CD4-positive, alpha-beta T cell (primary cell): ENCODE measurements around the gene CCT2. TPM values are rescaled to one million over a fixed set of nuclear protein-coding genes. Genes with fewer than 3 reads are reported as not detected.

Source experiments
- ATAC-seq: fragments of 200-7000 bp; cut with Tn5 transposase; one replicate; pipeline ENCODE4 v1.10.0; 2022; ENCODE audit warnings: mild to moderate bottlenecking; ENCODE audit not compliant: poor library complexity
- CTCF ChIA-PET: fragments of 350-600 bp; sonication (Branson Sonifier 250); formaldehyde crosslinking; loops from one replicate; lab custom pipeline; 2021; ENCODE audit warnings: antibody characterized with exemption, inconsistent platforms; lab: Charles Lee
- POLR2A ChIA-PET: fragments of 350-600 bp; sonication (Branson Sonifier 250); formaldehyde crosslinking; loops from one replicate; lab custom pipeline; 2021; ENCODE audit warnings: antibody characterized with exemption, inconsistent platforms; lab: Charles Lee
- DNase-seq, 14 experiments: peaks; one replicate each; pipeline ENCODE4 v3.0.0-alpha.2; 2013 to 2020; ENCODE audit warnings: mixed read lengths in 2 of 14
- H3K27ac ChIP-seq, 2 donors: one replicate each; pipeline versions ENCODE4 v1.5.1 to v1.7.0; 2013; ENCODE audit warnings: low read length in 2 of 2, low read depth in 1 of 2, mild to moderate bottlenecking in 1 of 2
- H3K27me3 ChIP-seq, 2 experiments: 1 replicate in 1 of 2; 2 replicates in 1 of 2; pipeline versions ENCODE4 v1.6.1 to v1.7.0; 2013; ENCODE audit warnings: low read length in 2 of 2, control low read depth in 1 of 2, mild to moderate bottlenecking in 1 of 2, moderate library complexity in 1 of 2; ENCODE audit not compliant: insufficient read depth in 2 of 2, control insufficient read depth in 1 of 2
- H3K36me3 ChIP-seq: one replicate; pipeline ENCODE4 v1.6.1; 2013; ENCODE audit warnings: low read length, control low read depth; ENCODE audit not compliant: insufficient read depth
- H3K4me1 ChIP-seq: one replicate; pipeline ENCODE4 v1.6.1; 2013; ENCODE audit warnings: low read length, control low read depth; ENCODE audit not compliant: insufficient read depth
- H3K4me3 ChIP-seq: one replicate; pipeline ENCODE4 v1.5.1; 2013; ENCODE audit warnings: mild to moderate bottlenecking, low read length, moderate library complexity
- H3K9me3 ChIP-seq, 2 experiments: 1 replicate in 1 of 2; 2 replicates in 1 of 2; pipeline versions ENCODE4 v1.6.1 to v1.7.0; 2013; ENCODE audit warnings: low read length in 2 of 2, mild to moderate bottlenecking in 2 of 2, control low read depth in 1 of 2, moderate library complexity in 1 of 2; ENCODE audit not compliant: control insufficient read depth in 1 of 2, insufficient read depth in 1 of 2
- H3K27ac Mint-ChIP-seq: one replicate; pipeline ENCODE4 v1.8.0; 2020; ENCODE audit warnings: mixed read lengths
- H3K27me3 Mint-ChIP-seq: one replicate; pipeline ENCODE4 v1.8.0; 2021; ENCODE audit warnings: mixed read lengths
- H3K36me3 Mint-ChIP-seq: one replicate; pipeline ENCODE4 v1.8.0; 2021; ENCODE audit warnings: low read depth, mixed read lengths
- H3K4me1 Mint-ChIP-seq: one replicate; pipeline ENCODE4 v1.8.0; 2021; ENCODE audit warnings: low read depth, mixed read lengths
- H3K4me3 Mint-ChIP-seq: one replicate; pipeline ENCODE4 v1.8.0; 2020; ENCODE audit warnings: mild to moderate bottlenecking, mixed read lengths
- H3K9me3 Mint-ChIP-seq: one replicate; pipeline ENCODE4 v1.8.0; 2020; ENCODE audit warnings: mixed read lengths
- intact Hi-C, 2 experiments: fragments of 100-400 bp; cut with DNase I in 1 of 2; cut with micrococcal nuclease in 1 of 2; formaldehyde crosslinking; loops; one replicate each; pipeline versions ENCODE4 v1.15.1 to v1.9.0; 2023 to 2025; cut with DNase I, micrococcal nuclease
- total RNA-seq, 174 experiments: library from RNA in 2 of 174; stranded (reverse) in 2 of 174; gene quantifications; one replicate each; pipeline ENCODE4 v1.2.3 and lab custom pipeline; 2021 to 2026
- TF ChIP-seq, protein P1 (sequence below): fragments of 200-600 bp; IDR thresholded peaks from one replicate; pipeline ENCODE4 v1.8.0; 2022; ENCODE audit warnings: antibody characterized with exemption, mild to moderate bottlenecking

Gene CCT2
- total RNA-seq, 2 experiments from 2014 or later: 173 to 177 TPM

DNA sequence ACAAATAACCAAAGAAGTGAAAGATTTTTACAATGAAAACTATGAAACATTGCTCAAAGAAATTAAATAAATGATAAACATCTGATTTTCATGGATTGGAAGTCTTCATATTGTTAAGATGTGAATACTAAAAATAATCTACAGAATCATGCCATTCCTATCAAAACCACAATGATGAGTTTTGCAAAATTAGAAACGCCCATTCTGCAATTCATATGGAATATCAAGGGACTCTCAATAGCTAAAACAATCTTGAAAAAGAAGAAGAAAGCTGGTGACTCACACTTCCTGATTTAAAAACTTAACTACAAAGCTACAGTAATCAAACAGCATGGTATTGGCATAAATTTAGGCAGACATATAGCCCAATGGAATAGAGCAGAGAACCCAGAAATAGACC lies 40.2 kb upstream of the CCT2 start:
- DNase-seq: no peak
- CTCF ChIA-PET: no interaction called here
- ATAC-seq: no peak
- Mint-ChIP-seq H3K36me3 (peaks cover 31% of the 10 kb centered on the region), H3K27ac (no peak overlapping the region), H3K4me3 (no peak overlapping the region), H3K4me1 (no peaks in the 10 kb centered on the region), H3K27me3 (no peaks in the 10 kb centered on the region), H3K9me3 (peaks cover 6% of the 10 kb centered on the region)
- Histone ChIP-seq H3K9me3 (peaks cover 3 to 6% of the 10 kb centered on the region in 2 experiments), H3K27me3 (no peaks in the 10 kb centered on the region), H3K36me3 (peaks cover 5% of the 10 kb centered on the region), H3K4me3 (no peak overlapping the region), H3K27ac (no peak overlapping the region), H3K4me1 (no peaks in the 10 kb centered on the region)
- POLR2A ChIA-PET: no interaction called here
- TF ChIP-seq, protein P1, sequence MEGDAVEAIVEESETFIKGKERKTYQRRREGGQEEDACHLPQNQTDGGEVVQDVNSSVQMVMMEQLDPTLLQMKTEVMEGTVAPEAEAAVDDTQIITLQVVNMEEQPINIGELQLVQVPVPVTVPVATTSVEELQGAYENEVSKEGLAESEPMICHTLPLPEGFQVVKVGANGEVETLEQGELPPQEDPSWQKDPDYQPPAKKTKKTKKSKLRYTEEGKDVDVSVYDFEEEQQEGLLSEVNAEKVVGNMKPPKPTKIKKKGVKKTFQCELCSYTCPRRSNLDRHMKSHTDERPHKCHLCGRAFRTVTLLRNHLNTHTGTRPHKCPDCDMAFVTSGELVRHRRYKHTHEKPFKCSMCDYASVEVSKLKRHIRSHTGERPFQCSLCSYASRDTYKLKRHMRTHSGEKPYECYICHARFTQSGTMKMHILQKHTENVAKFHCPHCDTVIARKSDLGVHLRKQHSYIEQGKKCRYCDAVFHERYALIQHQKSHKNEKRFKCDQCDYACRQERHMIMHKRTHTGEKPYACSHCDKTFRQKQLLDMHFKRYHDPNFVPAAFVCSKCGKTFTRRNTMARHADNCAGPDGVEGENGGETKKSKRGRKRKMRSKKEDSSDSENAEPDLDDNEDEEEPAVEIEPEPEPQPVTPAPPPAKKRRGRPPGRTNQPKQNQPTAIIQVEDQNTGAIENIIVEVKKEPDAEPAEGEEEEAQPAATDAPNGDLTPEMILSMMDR: no peak
- intact Hi-C loops: no loop called here

DNA sequence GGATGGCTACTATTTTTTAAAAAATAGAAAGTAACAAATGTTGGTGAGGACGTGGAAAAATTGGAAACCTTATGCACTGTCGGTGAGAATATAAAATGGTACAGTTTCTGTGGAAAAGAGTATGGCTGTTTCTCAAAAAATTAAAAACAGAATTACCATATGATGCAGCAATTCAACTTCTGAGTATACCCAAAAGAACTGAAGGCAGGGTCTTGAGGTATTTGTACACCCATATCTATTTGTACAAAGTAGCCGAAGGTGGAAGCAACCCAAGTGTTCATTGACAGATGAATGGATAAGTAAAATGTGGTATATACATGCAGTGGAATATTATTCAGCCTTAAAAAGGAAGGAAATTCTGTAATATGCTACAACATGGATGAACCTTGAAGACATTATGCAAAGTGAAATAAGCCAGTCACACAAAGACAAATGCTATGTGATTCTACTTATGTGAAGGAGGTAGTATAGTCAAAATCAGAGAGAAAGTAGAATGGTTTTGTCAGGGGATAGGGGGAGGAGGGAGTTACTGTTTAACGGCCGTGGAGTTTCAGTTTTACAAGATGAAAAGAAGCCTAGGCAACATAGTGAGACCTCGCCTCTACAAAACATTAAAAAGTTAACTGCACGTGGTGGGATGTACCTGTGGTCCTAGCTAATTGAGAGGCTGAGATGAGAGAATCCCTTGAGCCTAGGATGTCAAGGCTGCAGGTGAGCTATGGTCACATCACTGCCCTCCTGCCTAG lies 38.4 kb upstream of the CCT2 start:
- DNase-seq: no peak
- ChIA-PET CTCF (no interaction called here), POLR2A (no interaction called here)
- no peak for ATAC-seq
- Histone ChIP-seq H3K36me3 (peaks cover 3% of the 10 kb centered on the region), H3K4me1 (no peaks in the 10 kb centered on the region), H3K4me3 (no peak overlapping the region), H3K9me3 (peaks cover 3 to 6% of the 10 kb centered on the region in 2 experiments), H3K27me3 (no peaks in the 10 kb centered on the region), H3K27ac (no peak overlapping the region)
- H3K9me3 Mint-ChIP-seq: peaks cover 6% of the 10 kb centered on the region
- no peak overlapping the region for H3K4me3 Mint-ChIP-seq
- intact Hi-C loops: no loop called here
- no peak overlapping the region for H3K27ac Mint-ChIP-seq
- H3K4me1 Mint-ChIP-seq: no peaks in the 10 kb centered on the region
- no peaks in the 10 kb centered on the region for H3K27me3 Mint-ChIP-seq
- peaks cover 20% of the 10 kb centered on the region for H3K36me3 Mint-ChIP-seq
- TF ChIP-seq, protein P1: no peak

DNA sequence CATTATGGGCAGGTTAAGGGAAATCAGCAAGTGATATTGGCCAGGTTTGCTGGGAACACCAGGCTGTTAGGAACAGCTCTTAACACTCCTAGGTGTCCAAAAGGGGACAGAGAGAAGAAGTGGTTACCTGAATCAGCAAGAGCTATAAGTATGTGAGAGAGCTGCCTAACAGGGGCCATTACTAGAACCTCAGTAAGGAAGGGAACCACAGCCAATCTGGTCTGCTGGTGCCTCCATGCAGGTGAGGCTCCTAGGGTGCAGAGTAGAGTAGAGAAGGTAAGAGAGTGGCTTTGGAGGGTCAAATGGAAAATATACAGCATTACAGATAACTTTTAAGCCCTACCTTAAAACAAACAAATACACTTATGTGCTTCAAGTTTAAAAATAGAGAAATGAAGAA lies 36.6 kb upstream of the CCT2 start:
- TF ChIP-seq, protein P1: no peak
- Mint-ChIP-seq H3K4me1 (no peaks in the 10 kb centered on the region), H3K9me3 (peaks cover under 1% of the 10 kb centered on the region), H3K27me3 (no peaks in the 10 kb centered on the region), H3K27ac (no peak overlapping the region), H3K36me3 (peaks cover 7% of the 10 kb centered on the region), H3K4me3 (no peak overlapping the region)
- DNase-seq: no peak
- Histone ChIP-seq H3K9me3 (peaks cover 2 to 3% of the 10 kb centered on the region in 2 experiments), H3K36me3 (peaks cover 3% of the 10 kb centered on the region), H3K4me1 (no peaks in the 10 kb centered on the region), H3K27ac (no peak overlapping the region), H3K27me3 (no peaks in the 10 kb centered on the region), H3K4me3 (no peak overlapping the region)
- ChIA-PET CTCF (no interaction called here), POLR2A (no interaction called here)
- intact Hi-C loops: no loop called here
- ATAC-seq: no peak
